Breast epithelium (tissue), 4 donors: ENCODE measurements around the gene CCDC106. TPM values are rescaled to one million over a fixed set of nuclear protein-coding genes. Genes with fewer than 3 reads are reported as not detected.

ENCODE experiments used
- DNase-seq, 2 donors: peaks; one replicate each; pipeline ENCODE4 v3.0.0-alpha.2; 2019; ENCODE audit warnings: low spot score in 2 of 2
- H3K27ac ChIP-seq, 2 donors: fragments of 200-600 bp; sonication (generic) in 1 of 2; one replicate each; pipeline ENCODE4 v1.5.1; 2016 to 2019; ENCODE audit warnings: mild to moderate bottlenecking in 1 of 2
- H3K27me3 ChIP-seq, 2 donors: fragments of 200-600 bp; sonication (generic) in 1 of 2; one replicate each; pipeline versions ENCODE4 v1.5.1 to v1.6.0; 2017 to 2019; ENCODE audit warnings: control low read depth in 1 of 2, mild to moderate bottlenecking in 1 of 2
- H3K36me3 ChIP-seq: fragments of 200-600 bp; one replicate; pipeline ENCODE4 v1.5.1; 2019
- H3K4me1 ChIP-seq, 2 donors: fragments of 200-600 bp; sonication (generic); one replicate each; pipeline ENCODE4 v1.5.1; 2016 to 2019; ENCODE audit warnings: control low read depth in 1 of 2
- H3K4me3 ChIP-seq, 3 donors: fragments of 200-600 bp; sonication (generic); 1 replicate in 2 of 3; 2 replicates in 1 of 3; pipeline ENCODE4 v1.5.1; 2016 to 2019; ENCODE audit warnings: mild to moderate bottlenecking in 3 of 3, moderate library complexity in 2 of 3
- H3K9me3 ChIP-seq, 2 donors: fragments of 200-600 bp; sonication (generic) in 1 of 2; one replicate each; pipeline ENCODE4 v1.5.1; 2016 to 2019; ENCODE audit warnings: control low read depth in 1 of 2
- POLR2A ChIP-seq: fragments of 450-650 bp; IDR thresholded peaks from one replicate; pipeline ENCODE4 v1.6.1; 2016; ENCODE audit warnings: antibody characterized with exemption, mild to moderate bottlenecking, moderate library complexity
- POLR2AphosphoS5 ChIP-seq, 3 donors: sonication (generic); formaldehyde crosslinking; IDR thresholded peaks; one replicate each; pipeline ENCODE4 v1.6.1; 2017; ENCODE audit warnings: antibody characterized with exemption in 3 of 3
- intact Hi-C: fragments of 100-400 bp; cut with DNase I; formaldehyde crosslinking; loops from one replicate; pipeline ENCODE4 v1.15.1; 2023; ENCODE audit warnings: low total_unique reads
- total RNA-seq, 3 donors: library from RNA; depleted of rRNA; stranded (reverse); fragments of >200 nt; gene quantifications; one replicate each; pipeline ENCODE4 v1.1.0, GENCODE V29; 2016
- TF ChIP-seq, protein P1 (sequence below), 3 donors: fragments of 450-650 bp; IDR thresholded peaks; one replicate each; pipeline ENCODE4 v1.5.1; 2016 to 2017; ENCODE audit warnings: antibody characterized with exemption in 3 of 3, mild to moderate bottlenecking in 3 of 3, moderate library complexity in 3 of 3

The CCDC106 gene
- total RNA-seq, 3 donors from 2014 or later = 7.9 to 10.5 (median 10.2) TPM

DNA sequence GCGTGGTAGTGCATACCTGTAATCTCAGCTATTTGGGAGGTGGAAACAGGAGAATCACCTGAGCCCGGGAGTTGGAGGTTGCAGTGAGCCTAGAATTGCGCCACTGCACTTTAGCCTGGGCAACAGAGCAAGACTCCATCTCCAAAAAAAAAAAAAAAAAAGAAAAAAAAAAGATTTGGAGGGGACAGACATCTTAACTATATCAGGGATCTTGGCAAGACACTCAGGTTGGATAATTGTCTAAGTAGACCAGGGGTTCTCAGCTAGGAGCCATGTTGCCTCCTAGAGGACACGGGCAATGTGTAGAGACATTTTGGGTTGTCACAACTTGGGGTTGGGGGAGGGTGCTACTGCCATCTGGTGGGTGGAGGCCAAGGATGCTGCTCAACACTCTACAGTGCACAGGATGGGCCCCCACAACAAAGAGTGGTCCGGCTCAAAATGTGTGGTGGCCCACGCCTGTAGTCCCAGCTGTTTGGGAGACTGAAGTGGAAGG lies 9.1 kb upstream of the CCDC106 start:
- Histone ChIP-seq H3K27ac (no peak overlapping the region), H3K9me3 (no peaks in the 10 kb centered on the region), H3K4me1 (peaks cover 3 to 5% of the 10 kb centered on the region in 2 donors), H3K4me3 (no peak overlapping the region), H3K27me3 (no peaks in the 10 kb centered on the region), H3K36me3 (no peaks in the 10 kb centered on the region)
- intact Hi-C loops = no loop called here
- TF ChIP-seq POLR2A = no peak
- no peak for TF ChIP-seq POLR2AphosphoS5 (IDR thresholded peaks at IDR 0.05)
- TF ChIP-seq, protein P1, sequence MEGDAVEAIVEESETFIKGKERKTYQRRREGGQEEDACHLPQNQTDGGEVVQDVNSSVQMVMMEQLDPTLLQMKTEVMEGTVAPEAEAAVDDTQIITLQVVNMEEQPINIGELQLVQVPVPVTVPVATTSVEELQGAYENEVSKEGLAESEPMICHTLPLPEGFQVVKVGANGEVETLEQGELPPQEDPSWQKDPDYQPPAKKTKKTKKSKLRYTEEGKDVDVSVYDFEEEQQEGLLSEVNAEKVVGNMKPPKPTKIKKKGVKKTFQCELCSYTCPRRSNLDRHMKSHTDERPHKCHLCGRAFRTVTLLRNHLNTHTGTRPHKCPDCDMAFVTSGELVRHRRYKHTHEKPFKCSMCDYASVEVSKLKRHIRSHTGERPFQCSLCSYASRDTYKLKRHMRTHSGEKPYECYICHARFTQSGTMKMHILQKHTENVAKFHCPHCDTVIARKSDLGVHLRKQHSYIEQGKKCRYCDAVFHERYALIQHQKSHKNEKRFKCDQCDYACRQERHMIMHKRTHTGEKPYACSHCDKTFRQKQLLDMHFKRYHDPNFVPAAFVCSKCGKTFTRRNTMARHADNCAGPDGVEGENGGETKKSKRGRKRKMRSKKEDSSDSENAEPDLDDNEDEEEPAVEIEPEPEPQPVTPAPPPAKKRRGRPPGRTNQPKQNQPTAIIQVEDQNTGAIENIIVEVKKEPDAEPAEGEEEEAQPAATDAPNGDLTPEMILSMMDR (IDR thresholded peaks at IDR 0.05) = no peak
- DNase-seq = no peak

DNA sequence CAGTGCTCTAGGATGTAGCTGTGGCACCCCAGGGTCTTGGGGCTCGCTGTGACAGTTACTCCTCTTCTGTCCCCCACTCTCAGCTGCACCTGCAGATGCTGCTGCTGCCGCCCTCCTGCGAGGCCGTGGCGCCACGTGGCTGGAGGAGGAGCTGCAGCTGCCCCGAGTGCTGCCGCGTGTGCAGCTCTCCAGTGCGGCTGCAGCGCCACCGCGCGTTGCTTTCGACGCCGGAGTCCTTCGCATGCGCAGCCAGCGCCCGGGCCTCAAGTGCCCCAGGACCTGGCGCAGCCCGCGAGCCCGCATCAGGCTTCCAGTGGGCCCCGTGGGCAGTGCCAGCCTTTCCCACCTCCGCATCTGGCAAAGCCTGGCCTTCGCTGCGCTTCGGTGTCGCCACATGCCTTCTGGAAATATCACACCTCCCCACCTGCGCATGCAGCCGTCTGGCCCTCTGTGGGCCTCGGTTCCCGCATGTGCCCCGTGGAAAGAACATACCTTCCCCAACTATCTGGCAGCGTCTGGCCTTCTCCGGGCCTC lies 7.9 kb upstream of the CCDC106 start:
- no peaks in the 10 kb centered on the region for H3K9me3 ChIP-seq
- TF ChIP-seq, protein P1 (IDR thresholded peaks at IDR 0.05) = peak; percentile 33 to 58 (median 58)
- TF ChIP-seq POLR2A (no peak), POLR2AphosphoS5 (IDR thresholded peaks at IDR 0.05) (peak in 2 of 3 donors; percentile 26 to 61)
- intact Hi-C loops = no loop called here
- DNase-seq = peak in 1 of 2 donors; percentile 71
- H3K27ac ChIP-seq = peak overlapping the region; percentile 94 to 98
- H3K36me3 ChIP-seq = no peaks in the 10 kb centered on the region
- peak overlapping the region; percentile 90 to 99 (median 93) for H3K4me3 ChIP-seq
- peaks cover 11 to 13% of the 10 kb centered on the region in 2 donors for H3K4me1 ChIP-seq
- H3K27me3 ChIP-seq = no peaks in the 10 kb centered on the region

DNA sequence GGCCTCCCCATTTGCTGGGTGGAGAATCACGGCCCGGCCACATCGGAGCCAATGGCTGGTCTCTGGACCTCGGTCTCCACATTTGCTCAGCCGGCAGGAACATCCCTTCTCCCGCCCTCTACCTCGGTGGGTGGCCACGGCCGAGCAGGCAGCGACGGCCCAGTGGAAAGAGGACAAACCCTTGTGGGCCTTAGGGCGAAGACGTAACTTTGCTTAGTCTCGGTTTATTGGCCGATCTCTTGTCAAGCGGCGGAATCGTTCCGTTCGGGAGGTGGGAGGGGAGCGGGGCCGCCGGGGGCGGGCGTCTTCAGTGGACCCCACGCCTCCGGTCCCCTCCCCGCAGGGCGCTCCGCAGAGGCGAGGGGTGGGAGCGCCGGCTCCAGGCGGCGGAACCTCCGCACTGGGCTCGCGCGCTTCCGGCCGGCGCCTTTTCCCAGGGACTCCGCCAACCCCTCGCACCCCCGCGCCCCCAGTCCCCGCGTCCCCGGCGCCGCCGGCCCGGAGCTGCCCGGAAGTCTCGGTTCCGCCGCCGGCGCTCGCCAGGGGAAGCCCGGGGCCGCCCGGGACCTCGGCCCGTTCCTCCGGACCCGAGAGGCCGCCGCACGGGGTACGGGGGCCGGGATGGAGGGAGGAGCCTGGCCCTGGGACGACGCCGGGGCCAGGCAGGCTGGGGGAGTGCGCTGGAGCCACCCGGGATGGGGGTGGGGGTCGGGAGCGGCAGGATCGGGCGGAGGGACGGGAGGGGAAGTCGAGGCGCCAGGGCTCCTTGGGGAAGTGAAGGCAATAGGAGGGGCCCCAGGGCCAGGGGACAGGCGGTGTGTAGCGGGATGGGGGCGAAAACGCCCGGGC lies 7.2 kb upstream of the CCDC106 start, which contains the start of gene ZNF580:
Gene ZNF580 (plus strand): TSS at position 426 of the 849 bp plus-strand sequence. CDS start 1,507 bp downstream, outside the sequence.
- intact Hi-C loops = no loop called here
- Histone ChIP-seq H3K36me3 (no peaks in the 10 kb centered on the region), H3K9me3 (no peaks in the 10 kb centered on the region), H3K27me3 (no peaks in the 10 kb centered on the region), H3K4me1 (peaks cover 11 to 13% of the 10 kb centered on the region in 2 donors), H3K4me3 (peak within 1 kb of the TSS; percentile 90 to 99 (median 93)), H3K27ac (peak within 1 kb of the TSS; percentile 94 to 98)
- DNase-seq = peak; percentile 63 to 64
- peak in 1 of 3 donors; percentile 7 for TF ChIP-seq POLR2AphosphoS5 (IDR thresholded peaks at IDR 0.05)
- TF ChIP-seq, protein P1 (IDR thresholded peaks at IDR 0.05) = no peak
- no peak for TF ChIP-seq POLR2A

DNA sequence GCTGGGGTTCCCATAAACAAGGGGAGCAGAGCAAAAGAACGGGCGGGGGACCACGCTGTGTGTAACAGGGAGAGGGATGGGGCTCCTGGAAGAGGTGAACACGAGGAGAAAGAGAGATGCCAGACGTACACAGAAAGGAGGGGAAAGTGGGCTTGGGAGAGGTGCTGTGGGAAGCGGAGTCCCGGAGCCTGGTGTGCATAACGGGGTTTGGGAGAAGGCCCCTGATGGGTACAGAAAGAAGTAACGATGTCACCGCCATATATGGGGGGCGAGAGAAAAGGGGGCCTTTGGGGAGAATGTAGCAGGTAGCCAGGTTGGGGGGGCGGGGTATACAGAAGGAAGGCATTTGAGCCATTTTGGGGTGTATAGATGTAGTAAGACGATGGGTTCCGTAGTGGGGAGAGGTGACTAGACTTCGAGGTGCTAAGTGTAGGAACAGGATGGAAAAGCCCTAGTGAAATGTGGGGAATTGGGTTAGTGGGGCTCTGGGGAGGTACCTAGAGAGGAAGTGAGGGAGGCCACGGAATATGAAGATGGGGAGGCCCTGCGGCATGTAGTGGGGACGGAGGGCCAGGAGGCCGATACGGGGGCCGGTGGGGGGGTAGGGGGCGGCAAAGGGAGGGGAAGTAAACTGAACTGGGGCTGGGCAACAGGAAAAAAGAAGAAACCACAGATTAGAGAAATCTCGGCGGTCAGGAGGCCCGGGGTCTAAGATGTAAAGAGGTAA lies 6.4 kb upstream of the CCDC106 start:
- H3K9me3 ChIP-seq = no peaks in the 10 kb centered on the region
- peak overlapping the region; percentile 90 to 99 (median 93) for H3K4me3 ChIP-seq
- intact Hi-C loops = no loop called here
- peak overlapping the region; percentile 94 to 98 for H3K27ac ChIP-seq
- H3K36me3 ChIP-seq = no peaks in the 10 kb centered on the region
- H3K27me3 ChIP-seq = no peaks in the 10 kb centered on the region
- H3K4me1 ChIP-seq = peaks cover 11 to 13% of the 10 kb centered on the region in 2 donors
- DNase-seq = no peak
- TF ChIP-seq POLR2A (no peak), POLR2AphosphoS5 (IDR thresholded peaks at IDR 0.05) (no peak)
- TF ChIP-seq, protein P1 (IDR thresholded peaks at IDR 0.05) = no peak
